ENCODE measurements around the gene CRELD1.
"Not testable (repeated sequence)": the region's sequence is repeated elsewhere in the genome, so short reads cannot be mapped to it uniquely, and the experiment has no call there.

- TF ChIP-seq CTCF (IDR thresholded peaks at IDR 0.05); USF2 (IDR thresholded peaks at IDR 0.05; ENCODE audit: borderline replicate concordance, low read depth, low read length); MAX (IDR thresholded peaks at IDR 0.05; ENCODE audit: low read depth); JUND (IDR thresholded peaks at IDR 0.05); FOSL2 (IDR thresholded peaks at IDR 0.05; ENCODE audit: borderline replicate concordance, low read depth); YY1 (IDR thresholded peaks at IDR 0.05; ENCODE audit: low read depth); TAF1 (IDR thresholded peaks at IDR 0.05; ENCODE audit: borderline replicate concordance, low read depth, low read length); TEAD4 (IDR thresholded peaks at IDR 0.05; ENCODE audit: borderline replicate concordance, insufficient read depth); RAD21 (IDR thresholded peaks at IDR 0.05; ENCODE audit: low read length); EP300 (IDR thresholded peaks at IDR 0.05; ENCODE audit: borderline replicate concordance in 1 of 2, low read depth in 1 of 2, low read length in 1 of 2); MXI1 (IDR thresholded peaks at IDR 0.05; ENCODE audit: low read depth, low read length); EZH2phosphoT487 (IDR thresholded peaks at IDR 0.05; ENCODE audit: borderline replicate concordance, low read depth): not testable (repeated sequence)
Observed at GRCh38 chr3:9895715-9896114, 37.9 kb upstream of the CRELD1 start.
